GM19240 (cell line): ENCODE results near the gene LTF.
"Not testable (repeated sequence)": the region's sequence is repeated elsewhere in the genome, so short reads cannot be mapped to it uniquely, and the experiment has no call there.

ENCODE experiments used
- DNase-seq: peaks from one replicate; pipeline ENCODE4 v3.0.0; 2011; ENCODE audit warnings: low spot score; ENCODE audit not compliant: insufficient read length

The LTF gene

GRCh38 chr3:46447228-46447985, 17.3 kb downstream of the LTF start:
- DNase-seq, result no peak

GRCh38 chr3:46442576-46443530, 21.9 kb downstream of the LTF start:
- DNase-seq, result no peak

GRCh38 chr3:46440531-46441294, 24.0 kb downstream of the LTF start:
- peak; percentile 47 for DNase-seq

GRCh38 chr3:46438831-46439230, 25.9 kb downstream of the LTF start:
- no peak for DNase-seq

GRCh38 chr3:46435081-46435726, 29.5 kb downstream of the LTF start:
- DNase-seq, result no peak

GRCh38 chr3:46433841-46434240, 30.9 kb downstream of the LTF start:
- DNase-seq, result no peak

GRCh38 chr3:46433118-46433517, 31.6 kb downstream of the LTF start:
- DNase-seq, result not testable (repeated sequence)

- DNase-seq, result not testable (repeated sequence)
Measured at GRCh38 chr3:46431905-46432304, 32.8 kb downstream of the LTF start.

- not testable (repeated sequence) for DNase-seq
Measured at GRCh38 chr3:46430879-46431278, 33.8 kb downstream of the LTF start.

- no peak for DNase-seq
Measured at GRCh38 chr3:46429671-46430070, 35.0 kb downstream of the LTF start.

- no peak for DNase-seq
Measured at GRCh38 chr3:46429250-46429649, 35.5 kb downstream of the LTF start.

- DNase-seq, result no peak
Measured at GRCh38 chr3:46427916-46428833, 36.5 kb downstream of the LTF start.

- DNase-seq, result not testable (repeated sequence)
Measured at GRCh38 chr3:46427404-46427803, 37.3 kb downstream of the LTF start.

- not testable (repeated sequence) for DNase-seq
Measured at GRCh38 chr3:46426476-46426875, 38.2 kb downstream of the LTF start.

- DNase-seq, result no peak
Measured at GRCh38 chr3:46423588-46423987, 41.1 kb downstream of the LTF start.

- DNase-seq, result no peak
Measured at GRCh38 chr3:46422617-46423016, 42.1 kb downstream of the LTF start.

GRCh38 chr3:46420931-46421330, 43.8 kb downstream of the LTF start:
- no peak for DNase-seq

- no peak for DNase-seq
Measured at GRCh38 chr3:46419816-46420215, 44.9 kb downstream of the LTF start.

GRCh38 chr3:46417841-46418611, 46.7 kb downstream of the LTF start:
- DNase-seq, result no peak
